Colonic mucosa (tissue), 4 donors: ENCODE measurements around the gene SCMH1. TPM values are rescaled to one million over a fixed set of nuclear protein-coding genes. Genes with fewer than 3 reads are reported as not detected.

Source experiments
- DNase-seq: peaks from one replicate; pipeline ENCODE4 v3.0.0-alpha.2; 2020
- H3K27ac ChIP-seq: fragments of 200-600 bp; one replicate; pipeline ENCODE4 v1.8.0; 2021
- H3K27me3 ChIP-seq: fragments of 200-600 bp; one replicate; pipeline ENCODE4 v1.8.0; 2021
- H3K36me3 ChIP-seq: fragments of 200-600 bp; one replicate; pipeline ENCODE4 v1.8.0; 2021
- H3K4me1 ChIP-seq: fragments of 200-600 bp; one replicate; pipeline ENCODE4 v1.8.0; 2021; ENCODE audit warnings: mild to moderate bottlenecking
- H3K4me3 ChIP-seq: fragments of 200-600 bp; one replicate; pipeline ENCODE4 v1.8.0; 2021
- H3K9ac ChIP-seq, 2 donors: one replicate each; pipeline ENCODE4 v1.7.0; 2013; ENCODE audit warnings: control low read depth in 2 of 2, low read depth in 2 of 2, low read length in 2 of 2
- H3K9me3 ChIP-seq: fragments of 200-600 bp; one replicate; pipeline ENCODE4 v1.8.0; 2021
- intact Hi-C: fragments of 100-400 bp; cut with DNase I; formaldehyde crosslinking; loops from one replicate; pipeline ENCODE4 v1.14.1; 2022
- total RNA-seq, 2 donors: library from RNA; stranded (reverse); fragmentation: NEBNext Ultra II Directional in 1 of 2; extraction: Animal tissue kit (Norgen Biotek cat#: 25700) in 1 of 2; gene quantifications; one replicate each; pipeline ENCODE4 v1.2.1, GENCODE V29; 2021
- TF ChIP-seq, protein P1 (sequence below): fragments of 200-600 bp; IDR thresholded peaks from one replicate; pipeline ENCODE4 v1.8.0; 2022; ENCODE audit warnings: antibody characterized with exemption, mild to moderate bottlenecking
- donor health status: healthy.
- donor health status: DM: no; HTN: no; CAD: no.
- donor health status: DM: no; HTN: no; CAD: no.

Gene SCMH1
- total RNA-seq, 2 donors from 2014 or later, result 26.3 to 32.7 TPM

DNA sequence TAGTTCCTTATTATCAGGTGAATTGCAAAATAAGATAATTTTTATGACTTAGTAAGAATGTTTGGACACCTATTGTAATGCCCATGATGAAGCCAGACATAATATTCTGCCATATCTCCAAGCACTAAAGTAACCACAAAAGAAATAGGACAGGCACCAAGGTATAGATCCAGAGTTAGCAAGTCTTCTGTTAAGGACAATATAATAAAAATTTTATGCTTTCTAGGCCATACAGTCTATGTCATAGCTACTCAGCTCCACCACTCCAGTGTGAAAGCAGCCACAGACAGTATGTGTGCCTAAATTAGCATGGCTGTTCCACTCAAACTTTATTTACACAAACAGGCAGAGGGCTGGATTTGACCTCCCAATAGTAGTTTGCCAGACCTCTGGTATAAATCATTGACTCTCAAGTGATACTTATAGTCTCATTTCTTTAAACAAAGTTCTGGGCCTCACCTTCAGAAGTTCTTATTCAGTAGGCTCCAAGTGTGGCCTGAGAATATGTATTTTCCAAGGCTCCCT is 88.3 kb downstream of the SCMH1 start:
- Histone ChIP-seq H3K36me3 (no peaks in the 10 kb centered on the region), H3K9ac (no peak overlapping the region), H3K27me3 (no peaks in the 10 kb centered on the region), H3K4me1 (peaks cover 3% of the 10 kb centered on the region), H3K27ac (peak overlapping the region; percentile 2), H3K4me3 (no peak overlapping the region), H3K9me3 (no peaks in the 10 kb centered on the region)
- TF ChIP-seq, protein P1, sequence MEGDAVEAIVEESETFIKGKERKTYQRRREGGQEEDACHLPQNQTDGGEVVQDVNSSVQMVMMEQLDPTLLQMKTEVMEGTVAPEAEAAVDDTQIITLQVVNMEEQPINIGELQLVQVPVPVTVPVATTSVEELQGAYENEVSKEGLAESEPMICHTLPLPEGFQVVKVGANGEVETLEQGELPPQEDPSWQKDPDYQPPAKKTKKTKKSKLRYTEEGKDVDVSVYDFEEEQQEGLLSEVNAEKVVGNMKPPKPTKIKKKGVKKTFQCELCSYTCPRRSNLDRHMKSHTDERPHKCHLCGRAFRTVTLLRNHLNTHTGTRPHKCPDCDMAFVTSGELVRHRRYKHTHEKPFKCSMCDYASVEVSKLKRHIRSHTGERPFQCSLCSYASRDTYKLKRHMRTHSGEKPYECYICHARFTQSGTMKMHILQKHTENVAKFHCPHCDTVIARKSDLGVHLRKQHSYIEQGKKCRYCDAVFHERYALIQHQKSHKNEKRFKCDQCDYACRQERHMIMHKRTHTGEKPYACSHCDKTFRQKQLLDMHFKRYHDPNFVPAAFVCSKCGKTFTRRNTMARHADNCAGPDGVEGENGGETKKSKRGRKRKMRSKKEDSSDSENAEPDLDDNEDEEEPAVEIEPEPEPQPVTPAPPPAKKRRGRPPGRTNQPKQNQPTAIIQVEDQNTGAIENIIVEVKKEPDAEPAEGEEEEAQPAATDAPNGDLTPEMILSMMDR, result no peak
- intact Hi-C loops, result no loop called here
- no peak for DNase-seq

DNA sequence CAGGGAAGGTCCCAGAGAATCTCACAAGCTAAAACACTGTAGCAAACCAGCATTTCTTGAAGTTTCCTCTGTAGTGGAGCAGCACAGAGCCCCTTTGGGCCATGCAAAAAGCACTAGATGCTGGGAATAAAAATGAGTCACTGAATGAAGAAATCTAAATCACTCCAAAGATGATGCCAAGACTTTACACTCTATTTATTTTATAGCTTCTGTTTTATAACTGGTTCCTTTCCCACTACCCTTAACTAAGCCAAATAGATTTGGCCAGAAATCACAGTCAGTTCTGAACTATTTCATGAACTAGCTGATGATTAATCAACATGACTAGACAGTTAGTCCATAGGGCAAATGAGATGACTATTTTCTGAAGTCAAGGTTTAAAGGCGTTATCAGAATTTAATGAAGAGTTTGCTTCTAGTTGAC is 89.5 kb downstream of the SCMH1 start:
- intact Hi-C loops, result no loop called here
- Histone ChIP-seq H3K4me1 (peaks cover 3% of the 10 kb centered on the region), H3K9ac (no peak overlapping the region), H3K27me3 (no peaks in the 10 kb centered on the region), H3K4me3 (no peak overlapping the region), H3K36me3 (no peaks in the 10 kb centered on the region), H3K27ac (peak overlapping the region; percentile 2), H3K9me3 (no peaks in the 10 kb centered on the region)
- TF ChIP-seq, protein P1, result no peak
- DNase-seq, result no peak

DNA sequence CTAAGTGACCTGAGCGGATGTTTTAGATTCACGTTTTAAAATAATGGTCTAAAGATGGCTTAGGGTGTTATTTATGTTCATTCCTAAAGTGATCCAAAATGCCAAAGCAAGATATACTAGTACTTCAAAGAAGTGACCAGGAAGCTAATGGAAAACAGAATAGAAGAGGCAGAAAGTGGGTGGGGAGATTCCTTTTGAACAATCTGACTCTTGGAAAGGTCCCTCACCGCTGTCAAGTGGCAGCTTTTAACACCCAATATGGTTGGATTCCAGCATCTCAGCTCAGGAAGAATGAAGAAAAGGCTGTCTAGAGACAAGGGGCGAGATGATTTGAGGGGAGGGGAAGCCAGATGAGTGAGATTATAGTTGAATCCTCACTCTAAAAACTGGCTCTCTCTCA is 90.3 kb downstream of the SCMH1 start:
- TF ChIP-seq, protein P1, result no peak
- Histone ChIP-seq H3K27ac (peak overlapping the region; percentile 2), H3K9ac (no peak overlapping the region), H3K4me1 (peaks cover 3% of the 10 kb centered on the region), H3K27me3 (no peaks in the 10 kb centered on the region), H3K36me3 (no peaks in the 10 kb centered on the region), H3K9me3 (no peaks in the 10 kb centered on the region), H3K4me3 (no peak overlapping the region)
- no peak for DNase-seq
- intact Hi-C loops, result no loop called here

DNA sequence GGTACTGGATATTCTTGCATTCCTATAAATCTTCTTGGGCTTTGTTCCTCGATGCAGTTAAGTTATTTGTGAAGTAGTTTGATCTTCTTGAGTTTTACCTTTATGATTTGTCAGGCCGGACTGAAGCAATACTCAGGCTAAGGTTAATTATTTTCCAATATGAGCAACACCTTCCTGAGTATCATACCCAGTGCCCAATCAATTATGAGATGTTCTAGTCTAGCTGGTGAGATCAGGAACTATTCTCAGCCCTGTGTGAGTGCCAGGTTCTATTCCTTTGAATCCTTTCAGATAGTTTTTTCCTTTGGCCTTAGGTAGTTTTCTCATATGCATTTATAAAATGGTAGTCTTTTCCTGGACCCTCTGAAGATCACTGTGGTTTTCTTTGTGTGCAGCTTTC is 92.5 kb downstream of the SCMH1 start:
- H3K27ac ChIP-seq, result no peak overlapping the region
- no peak overlapping the region for H3K9ac ChIP-seq
- no peaks in the 10 kb centered on the region for H3K36me3 ChIP-seq
- peaks cover 3% of the 10 kb centered on the region for H3K4me1 ChIP-seq
- intact Hi-C loops, result no loop called here
- H3K27me3 ChIP-seq, result no peaks in the 10 kb centered on the region
- no peak for DNase-seq
- no peaks in the 10 kb centered on the region for H3K9me3 ChIP-seq
- no peak overlapping the region for H3K4me3 ChIP-seq
- TF ChIP-seq, protein P1, result no peak

DNA sequence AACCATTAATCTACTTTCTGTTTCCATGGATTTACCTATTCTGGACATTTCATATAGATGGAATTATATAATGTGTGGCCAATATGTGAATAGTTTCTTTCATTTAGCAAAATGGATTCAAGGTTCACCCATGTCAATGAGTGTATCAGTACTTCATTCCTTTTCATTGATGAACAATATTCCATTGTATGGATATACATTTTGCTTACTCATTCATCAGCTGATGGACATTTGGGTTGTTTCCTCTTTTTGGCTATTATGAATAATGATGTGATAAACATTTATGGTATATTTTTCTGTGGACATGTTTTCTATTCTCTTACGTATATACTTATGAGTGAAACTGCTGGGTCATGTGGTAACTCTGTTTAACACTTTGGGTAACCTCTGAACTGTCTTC is 97.8 kb downstream of the SCMH1 start:
- TF ChIP-seq, protein P1, result no peak
- Histone ChIP-seq H3K9ac (no peak overlapping the region), H3K4me3 (no peak overlapping the region), H3K9me3 (no peaks in the 10 kb centered on the region), H3K27me3 (no peaks in the 10 kb centered on the region), H3K4me1 (no peaks in the 10 kb centered on the region), H3K36me3 (no peaks in the 10 kb centered on the region), H3K27ac (no peak overlapping the region)
- DNase-seq, result no peak
- intact Hi-C loops, result no loop called here

DNA sequence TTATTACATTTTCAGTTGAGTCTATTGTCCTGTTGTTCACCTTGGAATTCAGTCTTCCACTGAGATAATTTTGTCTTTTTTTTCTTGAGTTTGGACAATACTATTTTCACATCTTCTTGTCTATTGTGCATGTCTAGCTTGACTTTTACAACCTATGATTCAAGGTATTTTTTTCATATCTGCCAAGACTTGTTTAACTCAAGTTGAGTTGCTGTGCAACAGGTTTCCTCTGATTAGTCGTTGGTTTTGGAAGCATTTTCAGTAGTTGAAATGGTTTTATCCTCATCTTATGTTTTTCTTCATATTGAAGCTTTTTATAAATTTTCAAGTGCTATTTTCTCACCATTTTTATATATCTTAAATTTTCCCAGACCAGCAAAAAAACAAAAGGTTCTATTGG is 103.6 kb downstream of the SCMH1 start:
- Histone ChIP-seq H3K27me3 (no peaks in the 10 kb centered on the region), H3K9ac (no peak overlapping the region), H3K27ac (no peak overlapping the region), H3K4me3 (no peak overlapping the region), H3K9me3 (no peaks in the 10 kb centered on the region), H3K36me3 (no peaks in the 10 kb centered on the region), H3K4me1 (no peaks in the 10 kb centered on the region)
- DNase-seq, result no peak
- TF ChIP-seq, protein P1, result no peak
- intact Hi-C loops, result no loop called here
